Jurkat, Clone E6-1 (cell line): ENCODE results near the gene SUMO2.
A peak's percentile ranks its signal among the peaks of the same experiment; 100 is the strongest.
"Not testable (repeated sequence)": the region's sequence is repeated elsewhere in the genome, so short reads cannot be mapped to it uniquely, and the experiment has no call there.

ENCODE experiments used
- DNase-seq: peaks from one replicate; pipeline ENCODE4 v3.0.0-alpha.2; 2011; ENCODE audit warnings: low read depth, low spot score
- H3K4me3 ChIP-seq: 2 replicates; pipeline ENCODE4 v1.5.1; 2011; ENCODE audit warnings: mild to moderate bottlenecking, low read length, control low read depth, moderate library complexity

SUMO2 gene

DNA sequence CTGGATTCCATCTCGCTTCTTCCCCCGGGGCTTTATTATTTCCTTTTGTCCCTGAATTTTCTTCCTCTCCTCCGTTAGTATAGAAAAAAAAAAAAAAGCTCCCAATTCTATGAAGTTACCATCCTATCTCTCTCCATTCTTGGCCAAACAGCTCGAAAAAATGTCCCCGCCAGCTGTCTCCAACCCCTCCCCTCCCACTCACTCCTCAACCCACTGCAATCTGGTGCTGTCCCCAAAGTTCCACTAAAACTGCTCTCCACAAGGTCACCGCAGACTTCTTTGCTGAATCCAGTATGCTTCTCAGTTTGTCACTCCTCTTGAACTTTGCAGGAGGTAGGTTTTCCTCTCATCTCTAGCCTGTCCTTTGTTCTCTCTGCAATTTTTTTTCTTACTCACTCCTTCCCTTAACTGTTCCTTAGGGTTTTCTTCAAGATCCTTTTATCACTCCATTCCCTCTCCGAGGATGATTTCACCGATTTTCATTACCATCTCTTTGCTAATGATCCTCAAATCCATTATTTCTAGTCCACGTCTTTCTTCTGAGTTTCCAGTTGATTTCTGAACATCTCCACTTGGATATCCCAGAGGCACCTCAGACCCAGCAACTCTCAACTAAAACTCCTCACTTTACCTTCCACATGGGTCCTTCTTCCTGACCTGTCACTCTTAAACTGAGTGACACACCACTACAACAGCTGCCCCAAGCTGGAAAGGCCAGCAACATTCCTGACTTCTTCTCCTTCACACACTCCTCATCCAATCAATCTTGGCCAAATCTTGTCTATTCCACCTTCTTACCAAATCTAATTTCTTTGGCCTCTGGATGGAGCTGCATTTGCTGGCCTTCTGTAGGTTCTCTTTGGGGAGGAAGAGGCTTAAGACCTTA, 1.5 kb upstream of the SUMO2 start:
- no peak overlapping the region for H3K4me3 ChIP-seq
- no peak for DNase-seq

DNA sequence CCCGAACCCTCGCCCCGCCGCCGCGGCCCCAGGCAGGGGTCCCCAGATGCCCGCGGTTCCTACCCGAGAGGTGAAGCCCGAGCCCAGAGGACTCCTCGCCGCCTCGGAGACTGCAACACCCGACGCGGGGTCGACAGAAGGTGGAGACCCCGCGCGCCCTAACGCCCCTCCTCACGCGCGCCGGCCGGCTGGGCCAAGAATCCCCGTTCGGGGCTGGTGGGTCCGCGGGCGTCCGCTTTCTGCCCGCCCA, 515 bp downstream of the SUMO2 start:
- H3K4me3 ChIP-seq: peak overlapping the region; percentile 75
- no peak for DNase-seq

DNA sequence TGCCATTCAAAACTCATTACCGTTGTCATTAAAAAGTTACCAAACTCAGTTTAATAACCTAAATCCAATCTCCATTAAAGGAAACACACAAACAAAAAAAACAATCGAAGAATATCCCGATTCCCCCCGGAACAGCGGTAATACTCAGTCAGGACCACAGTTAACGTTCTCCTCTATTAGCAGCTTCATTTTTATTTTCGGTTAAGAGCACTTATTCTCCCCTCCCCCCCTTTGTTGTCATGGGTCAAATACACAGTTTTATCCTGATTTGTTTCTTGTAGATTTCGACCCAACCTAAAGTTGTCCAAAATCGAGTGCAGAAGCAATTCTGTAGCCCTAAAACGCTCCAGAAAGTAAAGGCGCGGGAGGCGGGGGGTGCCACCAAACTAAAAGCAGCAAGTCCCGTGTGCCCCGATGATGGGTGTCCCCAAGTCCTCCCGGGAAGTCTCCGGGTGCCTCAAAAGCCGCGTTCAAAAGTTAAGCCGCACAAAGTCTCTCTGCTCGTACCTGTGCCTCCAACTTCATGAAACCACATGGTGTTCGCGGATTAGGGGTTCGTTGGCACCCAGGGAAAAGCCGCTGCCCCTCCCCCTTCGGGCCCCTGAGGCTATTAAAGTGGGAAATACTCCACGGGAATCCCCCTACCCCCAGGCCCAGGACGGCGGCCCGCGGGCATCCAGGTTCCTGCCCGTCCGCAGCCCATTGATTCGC, 996 bp downstream of the SUMO2 start:
- no peak for DNase-seq
- peak overlapping the region; percentile 75 for H3K4me3 ChIP-seq

DNA sequence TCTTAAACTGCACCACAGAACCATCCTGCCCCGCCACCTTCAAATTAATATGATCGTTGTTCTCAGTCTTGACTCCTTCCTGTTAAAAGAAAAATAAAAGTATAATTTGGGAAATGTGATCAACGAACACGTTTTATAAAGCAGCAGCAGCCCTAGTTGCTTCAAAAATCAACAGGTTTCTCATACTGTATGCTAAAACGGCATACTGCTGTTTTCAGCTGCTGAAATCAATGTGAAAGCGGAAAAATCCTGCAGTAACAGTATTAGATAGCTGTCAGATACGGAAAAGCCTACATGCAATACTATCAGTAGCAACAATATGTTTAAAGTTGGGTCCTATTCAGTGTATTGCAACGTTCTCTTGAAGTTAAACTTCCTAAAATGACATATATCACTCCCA, 1.6 kb downstream of the SUMO2 start:
- H3K4me3 ChIP-seq: peak overlapping the region; percentile 75
- no peak for DNase-seq

DNA sequence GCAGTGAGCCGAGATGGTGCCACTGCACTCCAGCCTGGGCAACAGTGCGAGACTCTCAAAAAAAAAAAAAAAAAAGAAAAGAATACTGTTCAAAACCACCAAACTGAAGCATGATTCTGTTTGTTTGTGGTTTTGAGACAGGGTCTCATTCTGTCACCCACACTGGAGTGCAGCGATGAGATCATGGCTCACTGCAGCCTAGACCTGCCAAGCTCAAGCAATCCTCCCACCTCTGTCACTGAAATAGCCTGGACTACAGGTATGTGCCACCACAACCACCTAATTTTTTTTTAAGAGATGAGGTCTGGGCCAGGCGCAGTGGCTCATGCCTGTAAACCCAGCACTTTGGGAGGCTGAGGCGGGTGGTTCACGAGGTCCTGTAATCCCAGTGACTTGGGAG, 4.3 kb downstream of the SUMO2 start:
- H3K4me3 ChIP-seq: no peak overlapping the region

DNA sequence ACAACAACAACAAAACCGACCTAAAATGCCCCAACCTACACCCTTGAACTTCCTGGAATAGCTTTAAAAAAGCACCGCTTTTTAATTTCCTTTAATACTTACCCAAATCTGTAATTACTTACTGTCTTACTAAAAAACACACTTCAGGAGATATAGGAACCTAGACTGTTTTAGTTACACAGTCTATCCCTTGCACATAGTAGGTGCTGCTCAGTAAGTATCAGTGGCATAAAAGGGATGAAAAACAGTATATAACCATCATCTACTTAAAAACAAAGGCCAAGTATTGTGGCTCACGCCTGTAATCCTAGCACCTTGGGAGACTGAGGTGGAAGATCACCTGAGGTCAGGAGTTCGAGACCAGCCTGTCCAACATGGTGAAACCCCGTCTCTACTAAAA, 6.1 kb downstream of the SUMO2 start:
- no peak overlapping the region for H3K4me3 ChIP-seq
- DNase-seq: no peak

More for the DNA sequence above, 4.3 kb downstream of the SUMO2 start:
- DNase-seq: no peak

DNA sequence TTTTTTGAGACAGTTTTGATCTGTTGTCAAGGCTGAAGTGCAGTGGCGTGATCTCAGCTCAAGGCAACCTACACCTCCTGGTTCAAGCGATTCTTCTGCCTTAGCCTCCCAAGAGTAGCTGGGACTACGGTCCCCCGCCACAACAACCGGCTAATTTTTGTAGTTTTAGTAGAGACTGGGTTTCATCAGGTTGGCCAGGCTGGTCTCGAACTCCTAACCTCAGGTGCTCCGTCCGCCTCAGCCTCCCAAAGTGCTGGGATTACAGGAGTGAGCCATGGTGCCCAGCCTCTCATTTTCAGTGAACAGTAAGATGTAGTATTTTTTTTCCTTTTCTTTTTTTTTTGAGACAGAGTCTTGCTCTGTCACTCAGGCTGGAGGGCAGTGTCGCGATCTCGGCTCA, 7.8 kb downstream of the SUMO2 start:
- DNase-seq: no peak
- no peak overlapping the region for H3K4me3 ChIP-seq

DNA sequence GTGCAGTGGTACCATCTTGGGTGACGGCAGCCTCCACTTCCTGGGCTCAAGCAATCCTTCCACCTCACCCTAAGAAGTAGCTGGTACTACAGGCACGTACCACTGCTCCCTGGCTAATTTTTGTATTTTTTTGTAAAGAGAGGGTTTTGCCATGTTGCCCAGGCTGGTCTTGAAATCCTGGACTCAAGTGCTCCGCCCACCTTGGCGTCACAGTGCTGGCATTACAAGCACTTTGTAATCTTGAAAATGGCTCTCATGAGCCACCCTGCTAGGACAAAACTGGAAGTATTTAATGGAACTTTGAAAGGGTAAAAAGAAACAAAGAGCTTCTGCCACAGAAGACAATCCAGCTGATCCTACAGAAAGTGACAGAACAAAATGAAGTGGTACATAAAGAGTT, 9.2 kb downstream of the SUMO2 start:
- DNase-seq: no peak
- H3K4me3 ChIP-seq: no peak overlapping the region

DNA sequence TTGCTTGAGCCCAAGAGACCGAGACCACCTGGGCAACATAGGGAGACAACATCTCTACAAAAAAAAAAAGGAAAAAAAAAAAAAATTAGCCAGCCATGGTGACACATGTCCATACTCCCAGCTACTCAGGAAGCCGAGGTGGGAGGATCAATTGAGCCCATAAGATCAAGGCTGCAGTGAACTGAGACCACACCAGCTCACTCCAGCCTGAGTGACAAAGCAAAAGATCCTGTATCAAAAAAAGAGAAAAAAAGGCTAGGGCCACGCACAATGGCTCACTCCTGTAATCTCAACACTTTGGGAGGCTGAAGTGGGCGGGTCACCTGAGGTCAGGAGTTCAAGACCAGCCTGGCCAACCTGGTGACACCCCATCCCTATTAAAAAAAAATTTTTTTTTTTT, 13.8 kb downstream of the SUMO2 start:
- H3K4me3 ChIP-seq: no peak overlapping the region
- no peak for DNase-seq

DNA sequence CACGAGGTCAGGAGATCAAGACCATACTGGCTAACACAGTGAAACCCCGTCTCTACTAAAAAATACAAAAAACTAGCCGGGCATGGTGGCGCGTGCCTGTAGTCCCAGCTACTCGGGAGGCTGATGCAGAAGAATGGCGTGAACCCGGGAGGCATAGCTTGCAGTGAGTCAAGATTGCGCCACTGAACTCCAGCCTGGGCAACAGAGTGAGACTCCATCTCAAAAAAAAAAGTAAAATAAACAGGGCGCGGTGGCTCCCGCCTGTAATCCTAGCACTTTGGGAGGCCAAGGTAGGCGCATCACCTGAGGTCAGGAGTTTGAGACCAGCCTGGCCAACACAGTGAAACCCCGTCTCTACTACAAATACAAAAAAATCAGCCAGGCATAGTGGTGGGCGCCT, 18.2 kb downstream of the SUMO2 start:
- not testable (repeated sequence) for DNase-seq, H3K4me3 ChIP-seq

DNA sequence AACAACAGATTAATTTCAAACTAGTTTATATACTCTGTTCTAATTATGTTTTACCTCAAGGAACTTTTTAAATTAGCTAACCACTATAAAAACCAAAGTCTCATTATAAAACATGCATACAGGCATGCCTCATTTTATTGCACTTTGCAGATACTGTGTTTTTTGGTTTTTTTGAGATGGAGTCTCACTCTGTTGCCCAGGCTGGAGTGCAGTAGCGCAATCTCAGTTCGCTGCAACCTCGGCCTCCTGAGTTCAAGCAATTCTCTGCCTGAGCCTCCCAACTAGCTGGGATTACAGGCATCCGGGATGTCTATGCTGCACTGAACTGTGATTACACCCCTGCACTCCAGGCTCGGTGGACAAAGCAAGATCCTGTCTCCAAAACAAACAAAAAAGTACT, 19.7 kb downstream of the SUMO2 start:
- no peak for DNase-seq
- H3K4me3 ChIP-seq: no peak overlapping the region

DNA sequence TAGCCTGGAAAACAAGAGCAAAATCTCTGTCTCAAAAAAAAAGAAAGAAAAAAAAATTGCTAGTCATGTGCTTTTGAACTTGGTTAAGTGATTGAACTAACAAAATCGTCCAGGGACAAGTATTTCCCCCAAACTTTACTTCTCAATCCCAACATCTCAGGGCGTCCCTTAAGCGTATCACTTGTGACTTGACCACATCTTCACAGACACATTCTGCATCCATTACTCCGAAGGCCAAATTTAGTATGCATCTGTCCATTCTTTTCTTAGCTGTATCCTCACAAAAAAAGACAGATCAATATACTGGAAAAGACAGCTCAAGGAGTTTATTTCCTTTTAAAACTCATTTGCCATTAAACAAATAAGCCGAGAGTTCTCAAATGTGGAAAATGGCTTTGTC, 22.5 kb downstream of the SUMO2 start:
- no peak for DNase-seq
- H3K4me3 ChIP-seq: no peak overlapping the region

DNA sequence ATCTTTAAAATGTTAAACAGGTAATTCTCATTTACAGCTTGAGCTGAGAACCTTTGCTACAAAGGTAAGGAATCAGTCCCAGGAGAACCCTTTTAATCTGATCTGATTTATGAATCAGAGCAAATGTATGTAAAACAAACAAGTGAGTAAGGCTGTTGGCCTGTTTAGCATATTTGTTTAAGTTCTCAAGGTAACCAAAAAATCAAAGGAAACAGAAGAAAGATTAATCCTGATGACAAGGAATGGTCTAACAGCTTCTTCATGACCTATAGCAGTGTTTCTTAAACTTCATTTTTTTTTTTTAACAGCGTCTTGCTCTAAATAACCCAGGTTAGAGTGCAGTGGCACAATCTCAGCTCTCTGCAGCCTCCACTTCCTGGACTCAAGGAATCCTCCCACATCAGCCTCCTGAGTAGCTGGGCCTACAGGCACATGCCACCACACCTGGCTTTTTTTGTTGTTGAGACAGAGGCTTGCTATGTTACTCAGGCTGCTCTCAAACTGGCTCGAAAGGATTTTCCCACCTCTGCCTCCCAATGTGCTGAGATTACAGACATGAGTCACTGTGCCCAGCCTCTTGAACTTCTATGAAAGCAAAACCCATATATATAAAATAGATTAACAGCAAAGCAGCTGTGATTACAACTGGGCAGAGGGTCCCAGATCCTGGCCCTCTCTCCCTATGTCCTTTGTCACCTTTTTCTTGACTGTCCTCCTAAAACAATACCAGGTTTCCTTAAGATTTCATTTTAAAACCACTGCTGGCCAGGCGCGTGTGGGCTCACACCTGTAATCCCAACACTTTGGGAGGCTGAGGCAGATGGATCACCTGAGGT, 23.3 kb downstream of the SUMO2 start:
- no peak for DNase-seq
- no peak overlapping the region for H3K4me3 ChIP-seq

DNA sequence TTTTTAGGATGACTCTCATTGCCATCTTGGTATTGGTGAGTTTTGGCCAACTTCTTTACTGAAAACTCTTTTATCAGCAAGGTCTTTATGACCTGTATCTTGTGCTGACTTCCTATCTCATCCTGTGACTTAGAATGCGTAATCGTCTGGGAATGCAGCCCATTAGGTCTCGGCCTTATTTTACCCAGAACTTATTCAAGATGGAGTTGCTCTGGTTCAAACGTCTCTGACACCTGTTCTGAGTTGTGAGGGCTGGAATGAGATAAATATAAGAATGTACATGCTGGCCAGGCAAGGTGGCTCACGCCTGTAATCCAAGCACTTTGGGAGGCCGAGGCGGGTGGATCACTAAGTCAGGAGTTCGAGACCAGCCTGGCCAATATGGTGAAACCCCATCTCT, 24.3 kb downstream of the SUMO2 start:
- not testable (repeated sequence) for DNase-seq, H3K4me3 ChIP-seq

DNA sequence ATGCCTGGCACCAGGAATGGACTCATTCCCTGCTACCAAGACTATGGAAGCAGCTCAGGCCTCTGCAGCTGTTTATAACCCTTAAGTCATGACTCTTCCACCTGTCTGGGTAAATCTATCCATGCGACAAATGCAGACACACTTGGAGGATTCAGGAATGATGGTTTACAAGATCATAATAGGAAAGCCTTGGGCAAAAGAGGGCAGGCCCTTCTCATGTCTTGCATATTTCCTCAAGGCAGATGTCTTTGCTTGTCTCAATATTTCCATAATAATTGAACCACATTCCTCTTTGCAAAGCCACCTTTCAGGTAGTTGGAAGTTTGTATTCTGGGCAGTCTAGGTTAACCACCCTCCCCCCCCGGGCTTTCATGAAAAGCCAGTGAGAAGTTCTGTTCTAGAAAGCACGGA, 27.6 kb downstream of the SUMO2 start:
- no peak overlapping the region for H3K4me3 ChIP-seq
- DNase-seq: no peak

DNA sequence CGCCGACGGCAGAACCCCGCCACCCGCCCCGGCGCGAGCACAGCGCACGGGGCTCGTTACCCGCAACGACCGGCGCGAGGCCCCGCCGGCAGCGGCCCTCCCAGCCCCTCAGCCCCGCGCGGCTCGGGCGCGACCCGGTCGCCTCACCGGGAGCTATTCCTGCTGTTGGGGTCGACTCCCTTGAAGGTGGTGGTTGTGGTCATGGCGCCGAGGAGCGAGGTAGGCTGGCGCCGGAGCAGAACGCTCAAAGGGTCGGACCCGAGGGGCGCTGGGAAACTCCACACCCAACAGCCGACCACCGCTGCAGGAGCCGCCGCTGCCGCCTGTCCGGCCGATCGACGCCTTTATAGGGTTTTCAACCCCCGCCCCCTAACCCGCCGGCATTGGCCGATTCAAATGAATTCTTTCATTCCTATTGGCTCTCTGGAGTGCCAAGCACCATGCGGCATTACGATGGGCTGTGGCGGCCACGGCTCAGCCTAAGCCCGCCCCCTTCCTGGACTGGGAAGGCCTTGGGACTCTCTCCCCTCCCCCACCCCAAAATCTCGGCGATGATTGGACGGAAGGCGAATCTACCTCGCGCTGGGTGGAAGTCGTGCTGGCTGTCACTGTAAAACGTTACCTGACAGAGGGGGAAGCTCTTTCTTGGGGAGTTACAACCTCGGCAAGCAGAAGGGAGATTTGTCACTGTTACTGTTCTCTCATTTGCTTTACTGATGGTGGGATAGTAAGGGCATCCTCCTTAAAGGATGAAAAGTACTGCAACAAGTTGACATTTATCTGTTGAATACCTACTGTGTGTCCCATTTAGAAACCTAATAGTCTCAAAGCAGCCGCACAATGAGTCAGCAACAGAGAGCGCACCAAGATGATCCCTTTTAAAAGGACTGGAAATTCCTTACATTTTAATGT, 28.3 kb downstream of the SUMO2 start, which contains the start of gene JPT1:
JPT1 (minus strand) TSS at position 318 of the 912 bp plus-strand sequence; CDS start at position 203, 115 bp downstream.
- peak within 1 kb of the TSS; percentile 85 for H3K4me3 ChIP-seq
- DNase-seq: peak; percentile 99

DNA sequence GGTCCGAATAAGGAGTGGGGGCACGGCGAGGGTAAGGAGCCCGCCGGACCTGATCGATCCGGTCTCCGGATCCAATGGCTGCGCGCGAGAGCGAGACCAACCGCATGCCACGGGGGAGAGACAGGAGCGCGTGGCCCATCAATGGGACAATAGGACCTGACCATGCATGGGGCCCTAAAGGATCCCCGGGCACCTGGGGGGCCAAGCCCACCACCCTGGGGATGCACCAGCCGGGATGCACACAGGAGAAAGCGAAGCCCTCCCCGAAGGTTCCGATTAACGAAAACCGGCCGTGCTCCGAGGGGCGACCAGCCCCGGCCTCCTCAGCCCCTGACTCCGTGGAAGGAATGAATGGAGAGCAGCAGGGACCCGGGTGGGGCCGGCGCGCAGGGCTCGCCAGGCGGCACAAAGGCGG, 29.0 kb downstream of the SUMO2 start:
- no peak for DNase-seq
- peak overlapping the region; percentile 85 for H3K4me3 ChIP-seq

DNA sequence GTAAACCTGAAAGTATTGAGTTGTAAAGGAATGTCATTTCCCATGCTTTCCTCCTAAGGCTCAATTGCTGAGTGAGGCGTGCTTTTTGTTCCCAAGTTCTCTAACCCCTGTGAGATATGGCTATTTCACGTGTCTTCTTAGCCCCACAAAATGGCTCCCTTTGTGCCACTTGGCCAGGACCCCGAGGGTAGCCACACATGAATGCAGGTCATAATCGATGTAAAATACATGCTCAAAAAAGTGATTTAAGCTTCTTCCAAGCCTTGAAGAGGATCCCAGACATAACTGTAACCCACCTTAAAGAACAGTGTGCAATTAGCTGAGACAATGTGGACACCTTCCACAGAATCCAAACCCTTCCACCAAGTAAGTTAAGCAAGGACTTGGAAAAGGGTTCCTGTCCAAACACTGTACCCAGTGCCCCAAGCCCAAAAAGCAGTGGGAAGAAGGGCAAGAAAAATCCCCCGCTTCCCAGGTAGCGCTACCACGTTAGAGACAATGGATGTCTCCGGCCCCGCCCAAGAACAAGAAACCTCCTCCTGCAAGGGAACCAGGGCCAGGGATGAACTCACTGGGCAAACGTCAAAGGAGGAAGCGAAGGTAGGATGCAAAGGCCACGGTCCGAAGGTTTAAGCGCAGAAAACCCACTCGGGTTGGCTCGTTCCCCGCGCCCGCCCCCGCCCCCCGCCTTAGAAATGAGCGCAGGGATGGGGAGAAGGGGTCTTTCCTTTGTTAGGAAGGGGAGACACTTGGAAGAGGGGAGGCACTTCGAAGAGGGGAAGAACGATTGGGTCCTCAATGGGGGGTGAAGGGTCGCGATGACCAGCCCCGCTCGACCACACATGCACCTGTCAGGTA, 29.6 kb downstream of the SUMO2 start:
- no peak for DNase-seq
- H3K4me3 ChIP-seq: peak overlapping the region; percentile 85
